SK-N-SH (cell line): ENCODE data around the gene HELQ. TPM values are rescaled to one million over a fixed set of nuclear protein-coding genes. Genes with fewer than 3 reads are reported as not detected.

ENCODE experiments used
- CTCF ChIA-PET: fragments of 300-600, 350-600 bp; formaldehyde crosslinking; extraction: SDS; loops from one replicate; lab custom pipeline; 2021; lab: Yijun Ruan, JAX
- POLR2A ChIA-PET: fragments of 350-600 bp; sonication (Branson Sonifier 250); formaldehyde crosslinking; extraction: SDS; loops from one replicate; lab custom pipeline; 2020; ENCODE audit warnings: antibody characterized with exemption, inconsistent platforms; lab: Yijun Ruan, JAX
- DNase-seq: peaks from one replicate; pipeline ENCODE4 v3.0.0; 2012
- H2AFZ ChIP-seq: fragments of 200-600 bp; sonication (generic); 2 replicates; pipeline ENCODE4 v1.8.1; 2016; ENCODE audit warnings: antibody characterized with exemption, mild to moderate bottlenecking, low read depth
- H3F3A ChIP-seq: fragments of 200-600 bp; sonication (generic); replicated peaks from 2 replicates; pipeline ENCODE3; 2016; ENCODE audit warnings: antibody characterized with exemption, mild to moderate bottlenecking; ENCODE audit not compliant: insufficient read depth
- H3K27ac ChIP-seq, 2 experiments: fragments of 200-500 bp in 1 of 2; fragments of 200-600 bp in 1 of 2; sonication (Bioruptor generic) in 1 of 2; sonication (generic), shearing (Covaris generic) in 1 of 2; 2 replicates each; pipeline versions ENCODE4 v1.5.1 to v1.6.1; 2014 to 2016; ENCODE audit warnings: low read depth in 2 of 2, inconsistent platforms in 1 of 2, low read length in 1 of 2, mild to moderate bottlenecking in 1 of 2, mixed read lengths in 1 of 2
- H3K27me3 ChIP-seq: fragments of 200-600 bp; sonication (generic), shearing (Covaris generic); 2 replicates; pipeline ENCODE4 v1.6.1; 2016; ENCODE audit warnings: mixed run types; ENCODE audit not compliant: insufficient read depth
- H3K36me3 ChIP-seq, 2 experiments: fragments of 200-500 bp in 1 of 2; fragments of 200-600 bp in 1 of 2; sonication (Bioruptor generic) in 1 of 2; sonication (generic) in 1 of 2; replicated peaks in 1 of 2; 2 replicates each; pipeline versions ENCODE3 to v1.5.1; 2014 to 2016; ENCODE audit warnings: low read length in 1 of 2, mild to moderate bottlenecking in 1 of 2; ENCODE audit not compliant: insufficient read depth in 2 of 2, control insufficient read depth in 1 of 2
- H3K4me1 ChIP-seq, 2 experiments: fragments of 200-500 bp in 1 of 2; fragments of 200-600 bp in 1 of 2; sonication (Bioruptor generic) in 1 of 2; sonication (generic), shearing (Covaris generic) in 1 of 2; 2 replicates each; pipeline versions ENCODE4 v1.5.1 to v1.6.1; 2014 to 2016; ENCODE audit warnings: low read depth in 1 of 2, low read length in 1 of 2, mixed run types in 1 of 2; ENCODE audit not compliant: insufficient read depth in 2 of 2, control insufficient read depth in 1 of 2
- H3K4me2 ChIP-seq: fragments of 200-600 bp; sonication (generic), shearing (Covaris generic); 2 replicates; pipeline ENCODE4 v1.6.1; 2017; ENCODE audit warnings: mixed run types
- H3K4me3 ChIP-seq, 2 experiments: fragments of 200-500 bp in 1 of 2; fragments of 200-600 bp in 1 of 2; sonication (Bioruptor generic) in 1 of 2; sonication (generic), shearing (Covaris generic) in 1 of 2; 2 replicates each; pipeline versions ENCODE4 v1.5.1 to v1.8.1; 2014 to 2016; ENCODE audit warnings: low read depth in 2 of 2, inconsistent platforms in 1 of 2, low read length in 1 of 2, mild to moderate bottlenecking in 1 of 2, mixed read lengths in 1 of 2, moderate library complexity in 1 of 2
- H3K79me2 ChIP-seq: fragments of 200-600 bp; sonication (generic); 2 replicates; pipeline ENCODE4 v1.8.1; 2017; ENCODE audit warnings: mild to moderate bottlenecking; ENCODE audit not compliant: insufficient read depth
- H3K9ac ChIP-seq: fragments of 200-600 bp; sonication (generic); 2 replicates; pipeline ENCODE4 v1.6.1; 2017; ENCODE audit warnings: mixed run types
- H3K9me2 ChIP-seq: fragments of 200-600 bp; sonication (generic); 2 replicates; pipeline ENCODE4 v1.6.1; 2017; ENCODE audit warnings: mixed run types
- H3K9me3 ChIP-seq: fragments of 200-600 bp; sonication (generic); 2 replicates; pipeline ENCODE4 v1.6.1; 2017; ENCODE audit warnings: mixed run types, mild to moderate bottlenecking, moderate library complexity
- H4K20me1 ChIP-seq: fragments of 200-600 bp; sonication (generic); 2 replicates; pipeline ENCODE4 v1.6.1; 2017; ENCODE audit warnings: mild to moderate bottlenecking, mixed run types; ENCODE audit not compliant: insufficient read depth
- ELF1 ChIP-seq: IDR thresholded peaks from 2 replicates; pipeline ENCODE4 v1.4.0; 2012
- EP300 ChIP-seq, 2 experiments: IDR thresholded peaks; 2 replicates each; pipeline versions ENCODE4 v1.4.0 to v1.6.1; 2012; ENCODE audit warnings: borderline replicate concordance in 1 of 2, low read depth in 1 of 2, low read length in 1 of 2
- EZH2phosphoT487 ChIP-seq: fragments of 200-600 bp; sonication (generic); IDR thresholded peaks from 2 replicates; pipeline ENCODE4 v1.6.1; 2017; ENCODE audit warnings: low read depth, mixed run types, mild to moderate bottlenecking, antibody characterized with exemption, moderate library complexity, borderline replicate concordance
- FOSL2 ChIP-seq: IDR thresholded peaks from 2 replicates; pipeline ENCODE4 v1.4.0; 2012; ENCODE audit warnings: low read depth, mild to moderate bottlenecking, moderate library complexity, borderline replicate concordance
- FOXJ3 ChIP-seq: sonication (generic); formaldehyde crosslinking; IDR thresholded peaks from 2 replicates; pipeline ENCODE4 v1.5.1; 2020; ENCODE audit warnings: mild to moderate bottlenecking, missing genetic modification reagents
- GABPA ChIP-seq: IDR thresholded peaks from 2 replicates; pipeline ENCODE4 v1.4.0; 2012; ENCODE audit warnings: low read depth, mild to moderate bottlenecking
- JUND ChIP-seq: IDR thresholded peaks from 2 replicates; pipeline ENCODE4 v1.4.0; 2012
- MXI1 ChIP-seq: IDR thresholded peaks from 2 replicates; pipeline ENCODE4 v1.6.1; 2012; ENCODE audit warnings: mild to moderate bottlenecking, low read depth, low read length, improper control_type of control experiment
- NFIC ChIP-seq: IDR thresholded peaks from 2 replicates; pipeline ENCODE4 v1.4.0; 2012; ENCODE audit warnings: borderline replicate concordance
- PBX3 ChIP-seq: IDR thresholded peaks from 2 replicates; pipeline ENCODE4; 2012
- REST ChIP-seq: IDR thresholded peaks from 2 replicates; pipeline ENCODE4 v1.6.1; 2012; ENCODE audit warnings: mild to moderate bottlenecking, low read depth, low read length, moderate library complexity
- RFX5 ChIP-seq: IDR thresholded peaks from 2 replicates; pipeline ENCODE4 v1.6.1; 2012; ENCODE audit warnings: mild to moderate bottlenecking, improper control_type of control experiment, low read length
- RXRA ChIP-seq: IDR thresholded peaks from 2 replicates; pipeline ENCODE4 v1.4.0; 2012; ENCODE audit warnings: low read depth, mild to moderate bottlenecking, borderline replicate concordance
- SIN3A ChIP-seq: IDR thresholded peaks from 2 replicates; pipeline ENCODE4 v1.6.1; 2012; ENCODE audit warnings: low read depth, mild to moderate bottlenecking, low read length, moderate library complexity, borderline replicate concordance
- TAF1 ChIP-seq: IDR thresholded peaks from 2 replicates; pipeline ENCODE4 v1.6.1; 2012; ENCODE audit warnings: low read depth, mild to moderate bottlenecking, low read length, moderate library complexity, borderline replicate concordance
- TCF12 ChIP-seq: IDR thresholded peaks from 2 replicates; pipeline ENCODE4 v1.4.0; 2012
- YY1 ChIP-seq: IDR thresholded peaks from 2 replicates; pipeline ENCODE4 v1.4.0; 2012; ENCODE audit warnings: low read depth, mild to moderate bottlenecking
- whole genome bisulfite sequencing: methylation state at CpG from one replicate; pipeline ENCODE4 v1.1.6; 2017; ENCODE audit warnings: low lambda C conversion rate; 5-methylcytosine and 5-hydroxymethylcytosine counted together
- polyA plus RNA-seq, 3 experiments: library from polyadenylated mRNA; depleted of rRNA; stranded (reverse); fragments of >200 nt; gene quantifications; 2 replicates each; pipeline ENCODE4 v1.2.3, GENCODE V29; 2012
- TF ChIP-seq, protein P1 (sequence below): IDR thresholded peaks from 2 replicates; pipeline ENCODE4 v1.4.0; 2012; ENCODE audit warnings: low read depth, borderline replicate concordance
- TF ChIP-seq, protein P2 (sequence below): IDR thresholded peaks from 2 replicates; pipeline ENCODE4 v1.4.0; 2012; ENCODE audit warnings: low read depth

Gene HELQ
- polyA plus RNA-seq, 1 of the 3 experiments (the other 2 are of a cell fraction), result 7.2 TPM

DNA sequence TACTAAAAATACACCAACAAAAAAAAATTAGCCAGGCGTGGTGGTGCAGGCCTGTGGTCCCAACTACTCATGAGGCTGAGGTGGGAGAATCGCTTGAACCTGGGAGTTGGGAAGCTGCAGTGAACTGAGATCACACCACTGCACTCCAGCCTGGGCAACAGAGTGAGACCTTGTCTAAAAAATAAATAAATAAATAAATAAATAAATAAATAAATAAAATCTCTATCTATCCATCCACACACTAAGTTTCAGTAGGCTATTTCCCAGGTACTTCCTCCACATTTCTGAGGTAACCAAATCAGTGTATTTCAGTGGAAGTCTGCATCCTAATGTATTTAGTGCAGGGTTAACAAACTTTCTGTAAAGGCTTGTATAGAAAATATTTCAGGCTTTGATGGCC is 18.3 kb upstream of the HELQ start:
- H3K9me3 ChIP-seq, result no peaks in the 10 kb centered on the region
- H3K9me2 ChIP-seq, result no peaks in the 10 kb centered on the region
- no peaks in the 10 kb centered on the region for H3K79me2 ChIP-seq
- no peak overlapping the region for H3K27ac ChIP-seq
- H3K4me2 ChIP-seq, result no peak overlapping the region
- ChIA-PET CTCF (no interaction called here), POLR2A (no interaction called here)
- no peaks in the 10 kb centered on the region for H3K4me1 ChIP-seq
- TF ChIP-seq TCF12 (no peak), REST (no peak), EZH2phosphoT487 (no peak), RXRA (no peak), GABPA (no peak), MXI1 (no peak), NFIC (no peak), SIN3A (no peak), YY1 (no peak), JUND (no peak), RFX5 (no peak), FOSL2 (no peak), ELF1 (no peak), FOXJ3 (no peak)
- TF ChIP-seq, protein P1, sequence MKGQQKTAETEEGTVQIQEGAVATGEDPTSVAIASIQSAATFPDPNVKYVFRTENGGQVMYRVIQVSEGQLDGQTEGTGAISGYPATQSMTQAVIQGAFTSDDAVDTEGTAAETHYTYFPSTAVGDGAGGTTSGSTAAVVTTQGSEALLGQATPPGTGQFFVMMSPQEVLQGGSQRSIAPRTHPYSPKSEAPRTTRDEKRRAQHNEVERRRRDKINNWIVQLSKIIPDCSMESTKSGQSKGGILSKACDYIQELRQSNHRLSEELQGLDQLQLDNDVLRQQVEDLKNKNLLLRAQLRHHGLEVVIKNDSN, result no peak
- TF ChIP-seq, protein P2, sequence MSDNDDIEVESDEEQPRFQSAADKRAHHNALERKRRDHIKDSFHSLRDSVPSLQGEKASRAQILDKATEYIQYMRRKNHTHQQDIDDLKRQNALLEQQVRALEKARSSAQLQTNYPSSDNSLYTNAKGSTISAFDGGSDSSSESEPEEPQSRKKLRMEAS, result no peak
- no peaks in the 10 kb centered on the region for H4K20me1 ChIP-seq
- no peak for DNase-seq
- no peaks in the 10 kb centered on the region for H3K27me3 ChIP-seq
- peaks cover 3% of the 10 kb centered on the region for H3F3A ChIP-seq
- no peak overlapping the region for H3K4me3 ChIP-seq
- H2AFZ ChIP-seq, result no peak overlapping the region
- H3K9ac ChIP-seq, result no peak overlapping the region
- 93% methylated on average over 2 of the region's 2 CpGs for WGBS
- H3K36me3 ChIP-seq, result peaks cover 0 to 37% of the 10 kb centered on the region in 2 experiments

GRCh38 chr4:83473423-83473822 is 17.8 kb upstream of the HELQ start:
- Histone ChIP-seq H3K4me2 (no peak overlapping the region), H3K9ac (no peak overlapping the region), H3K4me3 (no peak overlapping the region), H3F3A (peaks cover 3% of the 10 kb centered on the region), H3K27me3 (no peaks in the 10 kb centered on the region), H3K27ac (no peak overlapping the region), H3K9me3 (no peaks in the 10 kb centered on the region), H3K36me3 (peaks cover 0 to 41% of the 10 kb centered on the region in 2 experiments), H3K4me1 (no peaks in the 10 kb centered on the region), H3K9me2 (no peaks in the 10 kb centered on the region), H2AFZ (no peak overlapping the region), H3K79me2 (no peaks in the 10 kb centered on the region), H4K20me1 (no peaks in the 10 kb centered on the region)
- POLR2A ChIA-PET, result no interaction called here
- CTCF ChIA-PET, result no interaction called here
- 100% methylated on average over 4 of the region's 4 CpGs for WGBS
- TF ChIP-seq EP300 (IDR thresholded peaks at IDR 0.05; ENCODE audit: borderline replicate concordance in 1 of 2, low read depth in 1 of 2, low read length in 1 of 2) (no peak), YY1 (no peak), SIN3A (no peak), FOXJ3 (no peak), GABPA (no peak), REST (no peak), PBX3 (no peak), TAF1 (no peak)
- TF ChIP-seq, protein P2, result no peak
- DNase-seq, result no peak
